ENCODE data around the gene SLC24A3. TPM values are rescaled to one million over a fixed set of nuclear protein-coding genes. Genes with fewer than 3 reads are reported as not detected.

Gene SLC24A3
- total and polyA plus RNA-seq, 2 experiments from 2014 or later = 0.81 to 2.5 TPM

- no peaks in the 10 kb centered on the region for H3K79me2 ChIP-seq (replicated peaks; ENCODE audit: insufficient read depth)
- ATAC-seq (no peak), DNase-seq (ENCODE audit: low spot score) (no peak)
- no peaks in the 10 kb centered on the region for H3K36me3 ChIP-seq (ENCODE audit: insufficient read depth)
- H3K4me1 ChIP-seq (ENCODE audit: insufficient read depth) = no peaks in the 10 kb centered on the region
- no peaks in the 10 kb centered on the region for H4K20me1 ChIP-seq (replicated peaks; ENCODE audit: insufficient read depth)
- H3K9me2 ChIP-seq (ENCODE audit: insufficient read depth) = peaks cover 2% of the 10 kb centered on the region
- H3K4me3 Mint-ChIP-seq = no peak overlapping the region
- no peaks in the 10 kb centered on the region for H3K36me3 Mint-ChIP-seq (ENCODE audit: low read depth)
- TF ChIP-seq REST (IDR thresholded peaks at IDR 0.05; ENCODE audit: unreplicated experiment) (no peak), STAT1 (IDR thresholded peaks at IDR 0.05; ENCODE audit: unreplicated experiment) (no peak), ZNF462 (CRISPR knock-in tag; IDR thresholded peaks at IDR 0.05) (no peak), ETS1 (IDR thresholded peaks at IDR 0.05) (no peak), JUNB (IDR thresholded peaks at IDR 0.05; ENCODE audit: unreplicated experiment) (no peak), ZNF114 (CRISPR knock-in tag; IDR thresholded peaks at IDR 0.05) (no peak), CREB1 (CRISPR knock-in tag; IDR thresholded peaks at IDR 0.05; ENCODE audit: low read depth) (no peak), POLR2AphosphoS5 (IDR thresholded peaks at IDR 0.05; ENCODE audit: low read depth) (no peak), ZNF331 (CRISPR knock-in tag; IDR thresholded peaks at IDR 0.05; ENCODE audit: low read depth) (no peak), EZH2phosphoT487 (IDR thresholded peaks at IDR 0.05; ENCODE audit: unreplicated experiment) (no peak), CTCF (conservative IDR thresholded peaks at IDR 0.05; ENCODE audit: low read depth in 2 of 2) (no peak), NANOG (IDR thresholded peaks at IDR 0.05; ENCODE audit: borderline replicate concordance) (no peak)
- no peak overlapping the region for H2AFZ ChIP-seq
- H3K27ac ChIP-seq (ENCODE audit: low read depth) = no peak overlapping the region
- no peaks in the 10 kb centered on the region for H3F3A ChIP-seq (replicated peaks; ENCODE audit: low read depth)
- no peaks in the 10 kb centered on the region for H3K27me3 ChIP-seq (ENCODE audit: insufficient read depth)
- H3K4me3 ChIP-seq = no peak overlapping the region
- no peak overlapping the region for H3K4me2 ChIP-seq
- H3K27ac Mint-ChIP-seq = no peak overlapping the region
- H3K27me3 Mint-ChIP-seq (ENCODE audit: insufficient read depth, low read depth, poor library complexity) = peaks cover 3% of the 10 kb centered on the region
- H3K4me1 Mint-ChIP-seq = 0 out of 3 replicates have a peak, but pooled peaks cover 3% of the 10 kb centered on the region
- no peaks in the 10 kb centered on the region for H3K9me3 Mint-ChIP-seq
Measured at GRCh38 chr20:19491241-19491640, 278.8 kb downstream of the SLC24A3 start.
